Measurements from ENCODE around the gene GPD1L. TPM values are rescaled to one million over a fixed set of nuclear protein-coding genes. Genes with fewer than 3 reads are reported as not detected.

The GPD1L gene
- polyA plus RNA-seq, 1 donor (not counting 4 experiments of a cell fraction or from before 2014, with no cell fraction given) = 4.5 TPM

DNA sequence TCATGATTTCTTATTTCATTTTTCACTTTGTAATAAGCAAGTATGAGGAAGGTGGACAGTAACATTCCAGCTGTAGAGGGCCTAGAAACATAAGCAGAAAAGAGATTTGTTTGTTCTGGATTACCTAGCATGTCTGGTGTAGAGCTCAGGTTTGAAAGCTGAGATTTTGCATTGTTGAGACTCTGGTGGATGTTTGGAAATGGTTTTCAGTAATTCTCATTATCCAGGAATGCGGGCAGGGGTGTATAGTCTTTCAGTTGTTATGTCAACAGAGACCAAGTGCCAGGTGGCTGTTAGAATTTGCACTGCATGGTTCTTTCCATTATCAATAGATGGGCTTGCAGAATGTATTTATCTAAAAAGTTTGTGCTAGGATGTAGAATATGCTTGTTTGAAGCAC lies 10.9 kb downstream of the GPD1L start:
- TF ChIP-seq EZH2 (IDR thresholded peaks at IDR 0.05; ENCODE audit: low read length) = no peak
- TF ChIP-seq, protein P1, sequence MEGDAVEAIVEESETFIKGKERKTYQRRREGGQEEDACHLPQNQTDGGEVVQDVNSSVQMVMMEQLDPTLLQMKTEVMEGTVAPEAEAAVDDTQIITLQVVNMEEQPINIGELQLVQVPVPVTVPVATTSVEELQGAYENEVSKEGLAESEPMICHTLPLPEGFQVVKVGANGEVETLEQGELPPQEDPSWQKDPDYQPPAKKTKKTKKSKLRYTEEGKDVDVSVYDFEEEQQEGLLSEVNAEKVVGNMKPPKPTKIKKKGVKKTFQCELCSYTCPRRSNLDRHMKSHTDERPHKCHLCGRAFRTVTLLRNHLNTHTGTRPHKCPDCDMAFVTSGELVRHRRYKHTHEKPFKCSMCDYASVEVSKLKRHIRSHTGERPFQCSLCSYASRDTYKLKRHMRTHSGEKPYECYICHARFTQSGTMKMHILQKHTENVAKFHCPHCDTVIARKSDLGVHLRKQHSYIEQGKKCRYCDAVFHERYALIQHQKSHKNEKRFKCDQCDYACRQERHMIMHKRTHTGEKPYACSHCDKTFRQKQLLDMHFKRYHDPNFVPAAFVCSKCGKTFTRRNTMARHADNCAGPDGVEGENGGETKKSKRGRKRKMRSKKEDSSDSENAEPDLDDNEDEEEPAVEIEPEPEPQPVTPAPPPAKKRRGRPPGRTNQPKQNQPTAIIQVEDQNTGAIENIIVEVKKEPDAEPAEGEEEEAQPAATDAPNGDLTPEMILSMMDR (optimal IDR thresholded peaks at IDR 0.05 in 1 of 3, IDR thresholded peaks at IDR 0.05 in 1 of 3, conservative IDR thresholded peaks at IDR 0.05 in 1 of 3; ENCODE audit: extremely low read depth in 1 of 3, insufficient read depth in 2 of 3, low read length in 3 of 3) = no peak
- Histone ChIP-seq H2AFZ (ENCODE audit: control insufficient read depth, low read length) (no peak overlapping the region), H3K79me2 (ENCODE audit: control insufficient read depth, insufficient read depth, low read length) (no peaks in the 10 kb centered on the region), H3K9me1 (ENCODE audit: control insufficient read depth, extremely low read depth, insufficient read depth, low read length) (no peaks in the 10 kb centered on the region), H3K4me1 (ENCODE audit: control insufficient read depth, extremely low read depth, insufficient read depth, low read length) (no peaks in the 10 kb centered on the region), H3K27me3 (ENCODE audit: control insufficient read depth, extremely low read depth, insufficient read depth, low read length) (no peaks in the 10 kb centered on the region), H3K4me2 (ENCODE audit: control insufficient read depth, extremely low read depth, insufficient read depth, low read depth, low read length) (no peak overlapping the region), H3K9ac (ENCODE audit: control insufficient read depth, extremely low read depth, insufficient read depth, low read length) (no peak overlapping the region), H4K20me1 (ENCODE audit: control insufficient read depth, extremely low read depth, insufficient read depth, low read length) (no peaks in the 10 kb centered on the region), H3K36me3 (ENCODE audit: control insufficient read depth in 2 of 2, extremely low read depth in 1 of 2, insufficient read depth in 2 of 2, low read length in 2 of 2) (no peaks in the 10 kb centered on the region), H3K9me3 (ENCODE audit: control insufficient read depth, low read depth, low read length) (no peaks in the 10 kb centered on the region), H3K4me3 (ENCODE audit: control insufficient read depth in 2 of 3, extremely low read depth in 1 of 3, insufficient read depth in 2 of 3, low read depth in 1 of 3, low read length in 3 of 3) (no peak overlapping the region), H3K27ac (ENCODE audit: control insufficient read depth, insufficient read depth, low read length) (no peak overlapping the region)
- no peak for DNase-seq (ENCODE audit: low read depth, low spot score)
- dilution Hi-C loops (cut with MboI; ENCODE audit: extremely low pct_ligation_motif_present, low sequenced_read_pairs) = no loop called here
- FAIRE-seq = no peak

DNA sequence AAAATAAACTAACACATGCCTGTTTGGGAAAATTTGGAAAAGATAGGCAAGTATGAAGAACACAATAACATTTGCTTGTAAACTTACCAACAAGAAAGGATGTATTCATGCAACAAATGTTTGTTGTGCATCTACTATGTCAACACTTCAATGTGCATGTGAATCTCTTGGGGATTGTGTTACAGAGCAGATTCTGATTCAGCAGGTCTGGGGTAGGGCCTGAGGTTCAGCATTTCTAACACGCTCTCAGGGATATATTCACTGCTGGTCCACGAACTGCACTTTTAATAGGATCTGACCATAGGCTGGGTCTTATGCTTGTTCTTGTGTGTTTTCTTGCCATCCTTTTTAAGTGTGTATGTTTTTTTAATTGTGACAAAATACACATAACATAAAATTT lies 11.8 kb downstream of the GPD1L start:
- Histone ChIP-seq H3K27me3 (ENCODE audit: control insufficient read depth, extremely low read depth, insufficient read depth, low read length) (no peaks in the 10 kb centered on the region), H3K4me2 (ENCODE audit: control insufficient read depth, extremely low read depth, insufficient read depth, low read depth, low read length) (no peak overlapping the region), H3K79me2 (ENCODE audit: control insufficient read depth, insufficient read depth, low read length) (no peaks in the 10 kb centered on the region), H3K9ac (ENCODE audit: control insufficient read depth, extremely low read depth, insufficient read depth, low read length) (no peak overlapping the region), H3K36me3 (ENCODE audit: control insufficient read depth in 2 of 2, extremely low read depth in 1 of 2, insufficient read depth in 2 of 2, low read length in 2 of 2) (no peaks in the 10 kb centered on the region), H4K20me1 (ENCODE audit: control insufficient read depth, extremely low read depth, insufficient read depth, low read length) (no peaks in the 10 kb centered on the region), H3K27ac (ENCODE audit: control insufficient read depth, insufficient read depth, low read length) (no peak overlapping the region), H3K4me1 (ENCODE audit: control insufficient read depth, extremely low read depth, insufficient read depth, low read length) (no peaks in the 10 kb centered on the region), H3K4me3 (ENCODE audit: control insufficient read depth in 2 of 3, extremely low read depth in 1 of 3, insufficient read depth in 2 of 3, low read depth in 1 of 3, low read length in 3 of 3) (no peak overlapping the region), H3K9me3 (ENCODE audit: control insufficient read depth, low read depth, low read length) (no peaks in the 10 kb centered on the region), H3K9me1 (ENCODE audit: control insufficient read depth, extremely low read depth, insufficient read depth, low read length) (no peaks in the 10 kb centered on the region), H2AFZ (ENCODE audit: control insufficient read depth, low read length) (no peak overlapping the region)
- dilution Hi-C loops (cut with MboI; ENCODE audit: extremely low pct_ligation_motif_present, low sequenced_read_pairs) = no loop called here
- no peak for TF ChIP-seq EZH2 (IDR thresholded peaks at IDR 0.05; ENCODE audit: low read length)
- TF ChIP-seq, protein P1 (optimal IDR thresholded peaks at IDR 0.05 in 1 of 3, IDR thresholded peaks at IDR 0.05 in 1 of 3, conservative IDR thresholded peaks at IDR 0.05 in 1 of 3; ENCODE audit: extremely low read depth in 1 of 3, insufficient read depth in 2 of 3, low read length in 3 of 3) = no peak
- FAIRE-seq (no peak), DNase-seq (ENCODE audit: low read depth, low spot score) (no peak)

All from keratinocyte (primary cell).